GM21528 (cell line): ENCODE data around the gene TREX2.
"Not testable (repeated sequence)": the region's sequence is repeated elsewhere in the genome, so short reads cannot be mapped to it uniquely, and the experiment has no call there.

Experiments
- ATAC-seq: cut with Tn5 transposase; IDR thresholded peaks from one replicate; pipeline ENCODE4 v1.9.1; 2021; ENCODE audit warnings: mild to moderate bottlenecking, moderate library complexity; ENCODE audit not compliant: unreplicated experiment, low FRiP score

The TREX2 gene

DNA sequence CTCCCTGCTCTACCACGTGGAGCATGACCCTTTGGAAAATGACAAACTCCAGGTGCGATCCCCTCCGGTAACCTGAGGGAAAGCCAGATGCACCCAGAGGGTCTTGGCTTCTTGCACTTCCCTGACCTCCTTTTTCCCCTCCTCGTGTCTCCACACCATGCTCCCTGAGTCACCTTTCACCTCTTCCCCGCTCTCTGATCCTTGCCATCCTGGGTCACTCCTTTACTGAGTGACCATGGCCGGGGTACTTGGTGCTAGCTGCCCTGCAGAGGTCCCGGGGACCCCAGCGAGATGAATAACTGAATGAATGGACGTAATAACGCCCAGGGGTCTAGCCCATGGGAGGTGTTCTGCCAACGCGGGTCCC is 35.0 kb downstream of the TREX2 start:
- ATAC-seq: no peak

DNA sequence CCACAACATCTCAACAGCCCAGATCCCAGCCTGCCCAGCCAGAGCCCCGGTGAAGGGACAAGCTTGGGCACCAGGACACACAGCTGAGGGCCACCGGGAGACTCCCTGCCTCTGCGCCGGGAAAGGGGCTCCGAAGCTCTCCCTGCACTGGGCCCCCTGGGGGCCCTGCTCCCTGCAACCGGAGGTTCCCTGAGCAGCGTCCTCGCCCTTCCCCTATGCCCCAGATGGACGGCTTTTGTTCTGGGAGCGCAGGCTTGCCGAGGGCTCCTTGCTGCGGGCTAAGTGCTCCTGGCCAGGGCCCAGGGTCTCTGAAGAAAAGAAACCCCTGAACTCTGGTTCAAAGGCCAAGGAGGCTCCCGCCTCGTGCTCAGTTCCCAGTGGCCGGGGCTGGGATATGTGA is 35.5 kb downstream of the TREX2 start:
- no peak for ATAC-seq

DNA sequence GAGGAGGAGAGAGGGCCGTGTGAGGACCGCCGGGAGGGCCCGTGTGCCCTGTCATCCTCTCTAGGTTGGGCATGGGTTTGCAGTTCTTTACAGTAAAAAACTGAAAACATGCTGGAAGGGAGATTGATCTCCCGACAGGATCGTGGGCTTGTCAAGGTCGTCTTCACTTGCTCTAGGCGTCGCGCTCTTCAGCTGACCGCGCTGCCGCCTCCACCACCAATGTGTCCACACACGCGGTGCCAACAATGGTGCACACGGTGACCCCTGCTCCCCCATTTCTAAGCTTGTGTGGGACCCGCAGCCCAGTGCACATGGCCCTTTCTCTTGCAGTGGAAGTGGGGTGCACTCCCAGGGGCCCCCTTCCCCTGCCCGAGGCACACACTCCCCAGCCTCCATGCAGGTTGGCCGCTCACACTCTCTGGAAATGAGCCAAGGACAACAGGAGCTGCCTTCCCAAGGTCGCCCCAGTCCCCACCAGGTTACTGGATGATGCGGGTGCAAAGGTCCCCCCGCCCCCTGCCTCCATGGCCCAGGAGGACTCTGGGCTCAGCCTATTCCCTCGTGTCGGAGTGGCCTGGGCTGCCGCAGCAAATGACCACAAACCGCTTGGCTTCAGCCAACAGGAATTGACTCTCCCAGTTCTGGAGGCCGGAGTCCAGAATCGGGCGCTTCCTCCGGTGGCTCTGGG is 36.3 kb downstream of the TREX2 start:
- no peak for ATAC-seq

GRCh38 chrX:153408871-153409351 is 36.9 kb downstream of the TREX2 start:
- no peak for ATAC-seq

- ATAC-seq: no peak
Measured at GRCh38 chrX:153408221-153408721, 37.6 kb downstream of the TREX2 start.

GRCh38 chrX:153407736-153408135 is 38.1 kb downstream of the TREX2 start:
- no peak for ATAC-seq

- no peak for ATAC-seq
Measured at GRCh38 chrX:153406903-153407302, 39.0 kb downstream of the TREX2 start.

- no peak for ATAC-seq
Measured at GRCh38 chrX:153406011-153406410, 39.8 kb downstream of the TREX2 start.

DNA sequence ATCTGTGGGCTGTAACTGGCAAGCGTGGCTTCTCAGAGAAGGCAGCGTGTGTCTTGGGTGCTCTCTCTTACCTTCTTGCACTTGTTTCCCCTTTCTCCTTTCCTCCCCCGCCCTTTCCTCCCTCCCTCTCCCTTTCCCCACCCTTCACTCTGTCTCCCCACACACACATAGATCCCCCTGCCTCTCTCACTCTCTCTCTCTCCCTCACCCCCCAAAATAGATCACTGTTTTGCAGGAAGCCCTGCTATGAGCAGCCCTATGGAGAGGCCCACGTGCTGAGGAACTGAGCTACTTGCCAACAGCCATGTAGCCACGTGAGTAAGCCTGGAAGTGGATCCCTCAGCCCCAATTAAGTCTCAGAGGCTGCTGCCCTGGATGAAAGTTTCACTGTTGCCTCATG is 40.4 kb downstream of the TREX2 start:
- ATAC-seq: no peak

DNA sequence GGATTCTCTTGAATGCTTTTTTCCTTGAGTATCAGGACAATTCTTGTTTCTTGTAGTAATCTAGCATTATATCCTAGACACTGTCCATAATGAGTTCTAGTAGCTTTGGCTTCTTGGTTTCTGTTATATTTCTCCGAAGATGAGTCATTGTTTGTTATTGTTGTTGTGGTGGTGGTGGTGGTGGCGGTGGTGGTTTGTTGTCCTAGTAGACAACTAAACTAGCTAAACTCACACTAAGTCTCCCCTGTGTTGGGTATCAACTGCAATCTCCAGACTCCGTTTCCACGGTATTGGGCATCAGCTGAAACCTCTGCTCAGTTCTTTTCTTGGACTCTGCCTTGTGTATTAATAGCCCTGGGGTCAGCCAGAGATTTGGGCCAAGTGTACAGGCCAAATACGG is 41.5 kb downstream of the TREX2 start:
- ATAC-seq: not testable (repeated sequence)

GRCh38 chrX:153401133-153401764 is 44.6 kb downstream of the TREX2 start, which contains the start of gene PNMA6E:
TSS of gene PNMA6E (minus strand) at chrX:153401350. CDS start at chrX:153398849, 2,501 bp downstream.
- ATAC-seq: no peak

DNA sequence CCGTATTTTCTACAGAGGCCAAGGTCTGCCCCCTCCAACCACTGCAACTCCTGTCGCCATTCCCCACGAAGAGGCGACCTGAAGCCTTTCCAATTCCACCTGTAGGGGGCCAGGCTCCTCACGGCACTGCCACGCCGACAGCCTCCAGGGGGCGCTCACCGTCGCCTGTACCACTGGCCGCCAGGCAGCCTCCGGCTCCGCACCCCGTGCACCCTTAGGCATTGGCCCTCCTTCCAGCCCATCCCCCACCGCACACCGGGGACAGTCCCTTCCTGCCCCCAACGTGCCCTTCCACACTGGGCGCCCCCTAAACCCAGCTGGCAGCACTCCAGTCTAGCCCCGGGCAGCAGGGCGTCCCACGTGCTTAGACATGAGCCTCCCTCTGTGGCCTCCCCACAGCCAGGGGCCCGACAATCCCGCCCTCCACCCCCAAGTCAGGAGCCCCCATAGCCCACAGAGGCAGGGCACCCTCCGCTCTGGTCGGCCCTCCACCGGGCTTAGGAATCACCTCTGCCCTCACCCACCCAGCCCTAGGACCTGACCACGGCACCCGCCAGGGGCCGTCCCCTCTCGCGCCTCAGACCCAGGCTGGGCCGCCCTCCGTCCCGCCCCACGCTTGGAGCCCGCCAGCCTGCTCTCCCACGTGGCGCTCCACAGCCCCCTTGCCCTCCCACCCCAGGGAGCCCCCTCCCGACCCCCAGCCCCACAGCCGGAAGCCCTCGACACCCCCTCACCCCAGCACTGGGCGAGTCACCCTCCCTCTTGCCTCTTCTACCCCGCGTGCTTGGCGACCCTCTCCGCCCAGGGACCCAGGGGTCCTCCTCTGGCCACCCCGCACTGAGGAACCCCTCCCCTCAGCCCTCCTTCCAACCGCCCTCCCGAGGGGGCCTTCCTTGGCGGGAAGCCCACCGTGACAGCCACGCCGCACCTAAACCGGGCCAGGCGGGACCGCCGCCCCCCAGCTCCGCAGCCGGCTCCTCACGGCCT is 45.4 kb downstream of the TREX2 start:
- no peak for ATAC-seq

GRCh38 chrX:153398275-153398960 is 47.4 kb downstream of the TREX2 start:
- ATAC-seq: no peak

DNA sequence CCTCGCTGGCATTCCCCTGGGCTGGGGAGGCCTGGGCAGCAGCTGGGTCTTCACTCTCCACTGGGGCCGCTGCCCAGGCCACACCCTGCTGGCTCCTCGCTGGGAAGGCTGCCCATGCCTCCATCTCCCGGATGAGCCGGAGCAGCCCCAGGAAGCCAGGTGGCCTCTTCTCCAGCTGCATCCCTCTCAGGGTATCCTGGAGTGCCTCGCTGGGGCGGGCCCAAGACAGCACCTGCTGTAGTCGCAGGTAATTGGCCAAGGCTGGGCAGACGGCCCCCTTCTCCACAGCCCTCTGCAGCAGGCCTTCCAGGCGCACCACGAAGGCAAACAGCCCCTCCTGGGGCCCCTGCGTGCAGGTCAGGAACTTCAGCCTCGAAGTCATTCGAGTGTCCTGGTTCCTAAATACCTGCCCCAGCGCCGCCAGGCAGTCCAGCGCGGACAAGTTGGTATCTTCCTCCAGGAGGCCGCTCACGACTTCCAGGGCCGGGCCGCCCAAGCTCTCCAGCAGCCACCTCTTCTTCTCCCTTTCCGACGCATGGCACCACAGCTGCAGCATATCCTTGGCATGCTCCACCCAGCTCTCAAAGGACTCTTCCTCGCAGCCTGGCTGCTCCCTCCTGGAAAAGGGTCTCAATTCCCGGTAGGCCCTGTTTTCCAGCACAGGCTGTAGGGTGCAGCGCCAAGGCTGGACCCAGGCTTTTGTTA is 48.4 kb downstream of the TREX2 start:
- ATAC-seq: no peak

- no peak for ATAC-seq
Measured at GRCh38 chrX:153396320-153397195, 49.3 kb downstream of the TREX2 start.

DNA sequence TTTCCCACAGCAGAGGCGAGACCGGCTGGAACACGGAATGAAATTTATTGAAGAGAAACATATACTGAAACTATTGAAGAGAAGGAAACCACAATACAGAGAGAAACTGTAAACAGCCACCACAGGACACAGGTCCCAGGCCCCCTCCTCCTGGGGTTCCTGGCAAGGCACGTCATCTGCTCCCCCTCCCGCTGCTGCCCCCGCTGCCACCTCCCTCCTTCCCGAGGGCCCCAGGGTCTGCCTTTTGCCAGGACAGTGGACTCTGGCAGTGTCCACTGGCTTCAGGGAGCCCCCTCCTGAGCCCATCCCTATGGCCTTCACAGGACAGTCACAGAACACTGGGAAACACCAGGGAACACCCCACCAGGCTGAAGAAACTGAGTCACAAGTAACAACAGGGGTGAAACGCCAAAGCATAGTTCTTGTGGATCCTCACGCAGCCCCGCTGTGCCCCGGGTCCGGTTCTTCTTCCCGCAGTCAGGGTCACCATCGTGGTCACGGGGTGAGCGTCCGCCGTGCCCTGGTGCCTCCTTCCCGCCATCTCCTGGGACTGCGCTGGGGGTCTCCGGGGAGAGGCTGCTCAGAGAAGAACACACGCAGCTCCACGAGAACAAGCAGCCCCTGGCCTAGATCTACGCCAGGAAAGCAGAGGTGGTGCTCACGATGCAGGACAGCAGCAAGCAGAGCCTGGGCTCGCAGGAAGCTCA is 50.1 kb downstream of the TREX2 start:
- no peak for ATAC-seq

DNA sequence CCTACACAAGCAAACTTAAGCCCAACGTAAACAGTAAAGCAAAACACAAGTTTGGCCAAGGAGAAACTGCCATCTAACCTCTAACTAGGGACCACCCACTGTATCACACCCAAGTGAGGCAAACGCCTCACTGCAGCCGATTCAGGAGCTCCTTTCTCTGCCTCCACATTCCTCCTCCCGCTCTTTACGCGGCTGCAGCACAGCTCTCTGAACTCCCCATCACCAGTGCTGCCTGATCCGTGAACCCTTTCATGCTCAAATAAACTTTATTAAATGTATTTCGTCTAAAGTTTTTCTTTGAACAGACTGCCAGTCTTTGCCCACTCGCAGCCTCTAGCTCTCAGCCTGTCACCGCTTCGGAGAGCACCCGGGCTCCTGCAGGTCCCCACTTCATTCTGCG is 51.2 kb downstream of the TREX2 start:
- no peak for ATAC-seq
